HepG2 (cell line): ENCODE results near the gene BANK1. TPM values are rescaled to one million over a fixed set of nuclear protein-coding genes. Genes with fewer than 3 reads are reported as not detected.

ENCODE experiments used
- ATAC-seq: fragments of 200-7000 bp; cut with Tn5 transposase; 3 replicates; pipeline ENCODE4 v1.9.1; 2020; ENCODE audit warnings: mild to moderate bottlenecking, moderate library complexity
- BruUV-seq: library from RNA; stranded (reverse); fragments of 400-500 nt; replicated peaks from 2 replicates; lab custom pipeline; 2021; lab: Mats Ljungman, UMichigan
- CTCF ChIA-PET: fragments of 300-600 bp; formaldehyde crosslinking; extraction: SDS; loops from one replicate; lab custom pipeline; 2021; ENCODE audit warnings: low total read pairs, inconsistent platforms, low intra/inter-chr PET ratio; lab: Yijun Ruan, JAX
- POLR2A ChIA-PET: fragments of 350-600 bp; sonication (Branson Sonifier 250); formaldehyde crosslinking; loops from one replicate; lab custom pipeline; 2020; ENCODE audit warnings: antibody characterized with exemption, inconsistent platforms; lab: Yijun Ruan, JAX
- DNase-seq: peaks from one replicate; pipeline ENCODE4 v3.0.0-alpha.2; 2015; ENCODE audit warnings: low spot score
- FAIRE-seq: peaks from 3 replicates; lab custom pipeline; 2011; peaks lifted over from hg19 to GRCh38; lab: Jason Lieb, UNC
- H2AFZ ChIP-seq: one replicate; pipeline ENCODE4 v1.6.1; 2011; ENCODE audit warnings: low read length, inconsistent platforms
- H3K27ac ChIP-seq: fragments of 300-600 bp; 3 replicates; pipeline ENCODE4 v1.8.0; 2011; ENCODE audit warnings: mixed run types, mild to moderate bottlenecking, mixed read lengths, low read length, inconsistent platforms; ENCODE audit not compliant: insufficient read depth; ENCODE audit errors: extremely low read length
- H3K27me3 ChIP-seq, 2 experiments: fragments of 200-600 bp in 1 of 2; 2 replicates in 1 of 2; 3 replicates in 1 of 2; pipeline versions ENCODE4 v1.6.0 to v1.8.0; 2011; ENCODE audit warnings: low read length in 2 of 2, mild to moderate bottlenecking in 2 of 2, moderate library complexity in 2 of 2, inconsistent platforms in 1 of 2; ENCODE audit not compliant: insufficient read depth in 2 of 2, control insufficient read depth in 1 of 2
- H3K36me3 ChIP-seq, 2 experiments: fragments of 200-600 bp in 1 of 2; replicated peaks in 1 of 2; 2 replicates in 1 of 2; 3 replicates in 1 of 2; pipeline versions ENCODE4 v1.5.1 to v1.8.0; 2011; ENCODE audit warnings: low read length in 2 of 2, inconsistent platforms in 1 of 2; ENCODE audit not compliant: insufficient read depth in 2 of 2, control insufficient read depth in 1 of 2
- H3K4me1 ChIP-seq: 2 replicates; pipeline ENCODE4 v1.5.1; 2012; ENCODE audit warnings: low read length, inconsistent platforms; ENCODE audit not compliant: insufficient read depth
- H3K4me2 ChIP-seq: 2 replicates; pipeline ENCODE4 v1.6.0; 2011; ENCODE audit warnings: low read depth, low read length, inconsistent platforms
- H3K4me3 ChIP-seq, 3 experiments: fragments of 200-600 bp in 1 of 3; sonication (generic), shearing (Covaris generic) in 1 of 3; replicated peaks in 1 of 3; 2 replicates each; pipeline ENCODE4 v1.5.1; 2011 to 2016; ENCODE audit warnings: low read length in 3 of 3, inconsistent platforms in 2 of 3, low read depth in 2 of 3, mild to moderate bottlenecking in 2 of 3, control low read depth in 1 of 3, mixed read lengths in 1 of 3; ENCODE audit not compliant: insufficient read depth in 1 of 3
- H3K79me2 ChIP-seq: one replicate; pipeline ENCODE4 v1.6.1; 2011; ENCODE audit warnings: low read length, inconsistent platforms; ENCODE audit not compliant: insufficient read depth
- H3K9ac ChIP-seq: 2 replicates; pipeline ENCODE4 v1.6.0; 2011; ENCODE audit warnings: mild to moderate bottlenecking, low read depth, low read length, inconsistent platforms; ENCODE audit not compliant: insufficient read depth
- H3K9me3 ChIP-seq: 2 replicates; pipeline ENCODE4 v1.5.1; 2012; ENCODE audit warnings: mild to moderate bottlenecking, low read length
- H4K20me1 ChIP-seq: 2 replicates; pipeline ENCODE4 v1.6.0; 2011; ENCODE audit warnings: inconsistent platforms, mild to moderate bottlenecking, low read length, moderate library complexity; ENCODE audit not compliant: insufficient read depth
- BCL6 ChIP-seq: IDR thresholded peaks from 2 replicates; pipeline ENCODE4 v1.6.1; 2016; ENCODE audit warnings: missing genetic modification reagents, missing compliant biosample characterization
- CBX2 ChIP-seq, 2 experiments: fragments of 200-600 bp in 1 of 2; sonication (generic); formaldehyde crosslinking in 1 of 2; IDR thresholded peaks; 2 replicates each; pipeline versions ENCODE4 v1.7.0 to v1.8.1; 2018 to 2022; ENCODE audit warnings: low read depth in 2 of 2, low read length in 1 of 2, mild to moderate bottlenecking in 1 of 2, missing genetic modification reagents in 1 of 2
- EP300 ChIP-seq, 3 experiments: sonication (generic) in 1 of 3; formaldehyde crosslinking in 1 of 3; IDR thresholded peaks; 2 replicates each; pipeline versions ENCODE4 v1.5.1 to v1.6.1; 2011 to 2020; ENCODE audit warnings: low read depth in 2 of 3, low read length in 2 of 3, borderline replicate concordance in 1 of 3, improper control_type of control experiment in 1 of 3, mild to moderate bottlenecking in 1 of 3, missing genetic modification reagents in 1 of 3, moderate library complexity in 1 of 3
- GTF3A ChIP-seq: sonication (generic); formaldehyde crosslinking; conservative IDR thresholded peaks from 2 replicates; pipeline ENCODE4 v1.4.0; 2020; ENCODE audit warnings: mild to moderate bottlenecking, missing genetic modification reagents
- MBD4 ChIP-seq: IDR thresholded peaks from 2 replicates; pipeline ENCODE4 v1.6.1; 2012; ENCODE audit warnings: low read length, inconsistent platforms, borderline replicate concordance
- SRSF4 ChIP-seq: fragments of 200-400 bp; formaldehyde crosslinking; IDR thresholded peaks from one replicate; pipeline ENCODE4 v1.6.1; 2018; ENCODE audit warnings: mild to moderate bottlenecking, low read depth, low read length, moderate library complexity; ENCODE audit not compliant: poor library complexity, severe bottlenecking
- YEATS4 ChIP-seq: sonication (generic); formaldehyde crosslinking; IDR thresholded peaks from 2 replicates; pipeline ENCODE4 v1.4.0; 2020; ENCODE audit warnings: missing genetic modification reagents, borderline replicate concordance
- ZBTB25 ChIP-seq: IDR thresholded peaks from 2 replicates; pipeline ENCODE4 v1.6.1; 2018; ENCODE audit warnings: missing genetic modification reagents
- ZNF329 ChIP-seq: sonication (generic); formaldehyde crosslinking; IDR thresholded peaks from 2 replicates; pipeline ENCODE4 v1.9.0; 2021; ENCODE audit warnings: low read depth, mild to moderate bottlenecking, missing genetic modification reagents
- ZNF709 ChIP-seq: sonication (generic); formaldehyde crosslinking; IDR thresholded peaks from 2 replicates; pipeline ENCODE4 v1.5.0; 2020; ENCODE audit warnings: mild to moderate bottlenecking, missing genetic modification reagents
- ZNF713 ChIP-seq: sonication (generic); formaldehyde crosslinking; IDR thresholded peaks from 2 replicates; pipeline ENCODE4 v1.4.0; 2020; ENCODE audit warnings: mild to moderate bottlenecking, missing genetic modification reagents
- WGBS: methylation state at CpG from one replicate; pipeline ENCODE4 v1.1.6; 2017; ENCODE audit warnings: low lambda C conversion rate; 5-methylcytosine and 5-hydroxymethylcytosine counted together
- in situ Hi-C: cut with HindIII; loops from 2 replicates; pipeline ENCODE4 v1.10.0; 2017; ENCODE audit warnings: low pct_unique_long_range_greater_than_20kb; ENCODE audit not compliant: extremely low pct_ligation_motif_present
- intact Hi-C: fragments of 100-400 bp; cut with micrococcal nuclease; formaldehyde crosslinking; loops from one replicate; pipeline ENCODE4 v1.10.0; 2022; ENCODE audit not compliant: unreplicated experiment
- polyA plus RNA-seq, 8 experiments: library from polyadenylated mRNA; depleted of rRNA in 3 of 8; stranded (reverse) in 7 of 8; unstranded in 1 of 8; fragments of >200 nt; fragmentation: Illumina TruSeq in 4 of 8; extraction: Trizol in 4 of 8; gene quantifications; 2 replicates each; pipeline versions ENCODE4 v1.2.1 to v1.2.3, GENCODE V29; 2011 to 2016; ENCODE audit warnings: low read depth in 4 of 8, missing spikeins in 1 of 8, mixed read lengths in 1 of 8; ENCODE audit not compliant: insufficient read depth in 1 of 8
- total RNA-seq, 5 experiments: library from RNA; depleted of rRNA; stranded (reverse); fragments of >200 nt; fragmentation: Illumina TruSeq; extraction: Trizol; gene quantifications; 2 replicates each; pipeline ENCODE4 v1.2.3, GENCODE V29; 2016; ENCODE audit warnings: low read depth in 1 of 5
- TF ChIP-seq, protein P1 (sequence below): sonication (generic); formaldehyde crosslinking; IDR thresholded peaks from 2 replicates; pipeline ENCODE4 v1.5.0; 2020; ENCODE audit warnings: missing genetic modification reagents

Gene BANK1
- total and polyA plus RNA-seq, 2 of the 13 experiments (the other 11 are each of a cell fraction or from before 2014, with no cell fraction given) = 0.15 TPM; not detected in 1

DNA sequence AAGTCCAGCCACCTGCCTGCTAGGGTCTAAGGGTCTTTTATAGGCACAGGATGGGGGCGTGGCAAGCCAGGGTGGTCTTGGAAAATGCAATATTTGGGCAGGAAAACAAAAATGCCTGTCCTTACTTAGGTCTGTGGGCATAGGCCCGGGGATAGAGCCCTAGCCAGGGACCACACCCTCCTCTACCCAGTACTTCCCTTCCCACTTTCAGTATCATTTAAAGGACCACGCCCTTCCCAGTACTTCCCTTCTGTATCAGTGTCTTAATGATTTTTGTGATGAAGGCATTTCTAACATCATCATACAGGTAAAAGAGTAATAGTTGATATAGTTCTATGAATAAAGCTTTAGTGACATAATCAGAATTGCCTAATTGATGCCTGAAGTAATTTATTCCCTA lies 11.4 kb downstream of the BANK1 start:
- no peak overlapping the region for H3K9ac ChIP-seq
- ChIA-PET POLR2A (no interaction called here), CTCF (no interaction called here)
- H3K4me1 ChIP-seq = no peaks in the 10 kb centered on the region
- H3K79me2 ChIP-seq = no peaks in the 10 kb centered on the region
- H3K27me3 ChIP-seq = no peaks in the 10 kb centered on the region
- ATAC-seq = no peak
- 2% methylated on average over 3 of the region's 3 CpGs for WGBS
- BruUV-seq = no TSS peak
- no peaks in the 10 kb centered on the region for H3K9me3 ChIP-seq
- no peak overlapping the region for H3K4me2 ChIP-seq
- H2AFZ ChIP-seq = no peak overlapping the region
- FAIRE-seq = no peak
- no peak overlapping the region for H3K4me3 ChIP-seq
- H3K36me3 ChIP-seq = no peaks in the 10 kb centered on the region
- no peak for DNase-seq
- no peak for TF ChIP-seq YEATS4
- no peak for TF ChIP-seq MBD4
- no peak for TF ChIP-seq EP300 (IDR thresholded peaks at IDR 0.05; ENCODE audit: low read depth in 2 of 2, low read length in 2 of 2)
- no peak for TF ChIP-seq EP300 (CRISPR knock-in tag; IDR thresholded peaks at IDR 0.05; ENCODE audit: borderline replicate concordance)
- TF ChIP-seq CBX2 (IDR thresholded peaks at IDR 0.05; ENCODE audit: low read depth, low read length) = no peak
- TF ChIP-seq CBX2 (CRISPR knock-in tag; IDR thresholded peaks at IDR 0.05; ENCODE audit: low read depth) = no peak
- TF ChIP-seq ZBTB25 = no peak
- no peak for TF ChIP-seq SRSF4
- no peak for TF ChIP-seq ZNF329 (CRISPR knock-in tag)
- TF ChIP-seq ZNF713 = no peak
- TF ChIP-seq, protein P1, sequence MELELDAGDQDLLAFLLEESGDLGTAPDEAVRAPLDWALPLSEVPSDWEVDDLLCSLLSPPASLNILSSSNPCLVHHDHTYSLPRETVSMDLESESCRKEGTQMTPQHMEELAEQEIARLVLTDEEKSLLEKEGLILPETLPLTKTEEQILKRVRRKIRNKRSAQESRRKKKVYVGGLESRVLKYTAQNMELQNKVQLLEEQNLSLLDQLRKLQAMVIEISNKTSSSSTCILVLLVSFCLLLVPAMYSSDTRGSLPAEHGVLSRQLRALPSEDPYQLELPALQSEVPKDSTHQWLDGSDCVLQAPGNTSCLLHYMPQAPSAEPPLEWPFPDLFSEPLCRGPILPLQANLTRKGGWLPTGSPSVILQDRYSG = no peak
- TF ChIP-seq BCL6 (CRISPR knock-in tag) = no peak
- no peak for TF ChIP-seq ZNF709 (CRISPR knock-in tag)
- no peak for TF ChIP-seq GTF3A (CRISPR knock-in tag)
- in situ Hi-C loops (no loop called here), intact Hi-C loops (no loop called here)
- no peak overlapping the region for H3K27ac ChIP-seq
- H4K20me1 ChIP-seq = no peaks in the 10 kb centered on the region
